ENCODE data around the gene USP48. TPM values are rescaled to one million over a fixed set of nuclear protein-coding genes. Genes with fewer than 3 reads are reported as not detected.
"Not testable (repeated sequence)": the region's sequence is repeated elsewhere in the genome, so short reads cannot be mapped to it uniquely, and the experiment has no call there.

USP48 gene
- total and polyA plus RNA-seq, 10 of the 15 experiments (the other 5 are each of a cell fraction or from before 2014, with no cell fraction given), result 21.2 to 115 (median 75.5) TPM

GRCh38 chr1:21673853-21674252 lies 109.1 kb downstream of the USP48 start:
- H3K9ac ChIP-seq (ENCODE audit: control insufficient read depth, insufficient read depth, low read length); H3K4me2 ChIP-seq (ENCODE audit: control insufficient read depth, insufficient read depth); CTCF ChIA-PET; H3K27me3 ChIP-seq (replicated peaks in 1 of 2; ENCODE audit: control insufficient read depth in 2 of 2, insufficient read depth in 2 of 2, low read length in 1 of 2); H3K79me2 ChIP-seq (ENCODE audit: control insufficient read depth, insufficient read depth, low read length); H3K4me3 ChIP-seq; H4K20me1 ChIP-seq (ENCODE audit: control insufficient read depth, insufficient read depth); in situ Hi-C loops (cut with MboI); H3K27ac ChIP-seq (ENCODE audit: control insufficient read depth, insufficient read depth); DNase-seq (ENCODE audit: low read depth, low spot score); H2AFZ ChIP-seq (ENCODE audit: control insufficient read depth, low read depth, low read length); SMC1A ChIA-PET (ENCODE audit: uncharacterized antibody, unreplicated experiment); H3K4me1 ChIP-seq (ENCODE audit: control insufficient read depth, insufficient read depth, low read length); POLR2A ChIA-PET; BruUV-seq (replicated peaks); ATAC-seq; intact Hi-C loops (cut with micrococcal nuclease; ENCODE audit: unreplicated experiment); H3K9me3 ChIP-seq (replicated peaks; ENCODE audit: control insufficient read depth, insufficient read depth, low read length); FAIRE-seq; RAD21 ChIA-PET (ENCODE audit: unreplicated experiment): not testable (repeated sequence)
- H3K36me3 ChIP-seq (ENCODE audit: control insufficient read depth in 2 of 2, insufficient read depth in 2 of 2, low read length in 1 of 2), result peaks cover 0 to 11% of the 10 kb centered on the region in 2 experiments; a peak in 2 of 4 replicates
- TF ChIP-seq, protein P1, sequence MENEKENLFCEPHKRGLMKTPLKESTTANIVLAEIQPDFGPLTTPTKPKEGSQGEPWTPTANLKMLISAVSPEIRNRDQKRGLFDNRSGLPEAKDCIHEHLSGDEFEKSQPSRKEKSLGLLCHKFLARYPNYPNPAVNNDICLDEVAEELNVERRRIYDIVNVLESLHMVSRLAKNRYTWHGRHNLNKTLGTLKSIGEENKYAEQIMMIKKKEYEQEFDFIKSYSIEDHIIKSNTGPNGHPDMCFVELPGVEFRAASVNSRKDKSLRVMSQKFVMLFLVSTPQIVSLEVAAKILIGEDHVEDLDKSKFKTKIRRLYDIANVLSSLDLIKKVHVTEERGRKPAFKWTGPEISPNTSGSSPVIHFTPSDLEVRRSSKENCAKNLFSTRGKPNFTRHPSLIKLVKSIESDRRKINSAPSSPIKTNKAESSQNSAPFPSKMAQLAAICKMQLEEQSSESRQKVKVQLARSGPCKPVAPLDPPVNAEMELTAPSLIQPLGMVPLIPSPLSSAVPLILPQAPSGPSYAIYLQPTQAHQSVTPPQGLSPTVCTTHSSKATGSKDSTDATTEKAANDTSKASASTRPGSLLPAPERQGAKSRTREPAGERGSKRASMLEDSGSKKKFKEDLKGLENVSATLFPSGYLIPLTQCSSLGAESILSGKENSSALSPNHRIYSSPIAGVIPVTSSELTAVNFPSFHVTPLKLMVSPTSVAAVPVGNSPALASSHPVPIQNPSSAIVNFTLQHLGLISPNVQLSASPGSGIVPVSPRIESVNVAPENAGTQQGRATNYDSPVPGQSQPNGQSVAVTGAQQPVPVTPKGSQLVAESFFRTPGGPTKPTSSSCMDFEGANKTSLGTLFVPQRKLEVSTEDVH (IDR thresholded peaks at IDR 0.05; ENCODE audit: low read depth, partially characterized antibody), result peak; percentile 49
- TF ChIP-seq POLR2AphosphoS5 (IDR thresholded peaks at IDR 0.05; ENCODE audit: low read length), result 0 out of 2 replicates have a peak, but pooled peaks have one; percentile 26
- WGBS (ENCODE audit: insufficient coverage, insufficient replicate concordance, low lambda C conversion rate, missing lambda C conversion rate), result 81% methylated on average over 7 of the region's 7 CpGs

DNA sequence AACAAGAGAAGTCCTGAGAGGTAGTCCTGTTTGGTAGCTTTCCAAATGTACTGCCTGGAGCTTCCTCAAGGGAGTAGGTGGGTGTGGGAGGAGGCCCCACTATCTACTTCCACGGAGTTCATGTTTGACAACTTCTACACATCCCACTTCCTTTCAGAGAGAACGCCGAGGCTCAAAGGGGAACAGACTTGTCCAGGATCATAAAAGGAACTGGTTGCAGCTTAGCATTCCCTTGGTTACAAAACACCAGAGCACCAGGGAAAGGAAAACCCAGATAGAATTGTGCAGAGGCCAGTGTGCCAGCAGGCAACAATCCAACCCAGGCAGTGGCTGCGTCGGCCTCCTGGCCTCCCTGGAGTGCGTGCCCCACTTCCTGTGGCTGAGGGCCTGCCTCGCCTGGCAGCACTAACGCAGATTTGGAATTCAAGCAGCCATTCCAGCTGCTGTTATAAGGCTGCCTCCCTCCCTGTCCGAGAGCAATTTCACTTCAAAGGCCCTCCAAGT lies 109.6 kb downstream of the USP48 start:
- ATAC-seq (no peak), FAIRE-seq (no peak), DNase-seq (ENCODE audit: low read depth, low spot score) (no peak)
- peaks cover 0 to 6% of the 10 kb centered on the region in 2 experiments for H3K27me3 ChIP-seq (replicated peaks in 1 of 2; ENCODE audit: control insufficient read depth in 2 of 2, insufficient read depth in 2 of 2, low read length in 1 of 2)
- intact Hi-C loops (cut with micrococcal nuclease; ENCODE audit: unreplicated experiment), result no loop called here
- RAD21 ChIA-PET (ENCODE audit: unreplicated experiment), result no interaction called here
- no peaks in the 10 kb centered on the region for H3K79me2 ChIP-seq (ENCODE audit: control insufficient read depth, insufficient read depth, low read length)
- SMC1A ChIA-PET (ENCODE audit: uncharacterized antibody, unreplicated experiment), result no interaction called here
- H2AFZ ChIP-seq (ENCODE audit: control insufficient read depth, low read depth, low read length), result no peak overlapping the region
- CTCF ChIA-PET, result interaction anchor here (0.5 to 1.0 kb wide), 2 partner anchors 13 to 441 kb away, joined by 3 to 4 read pairs; no protein-coding TSS in a partner anchor
- H3K27ac ChIP-seq (ENCODE audit: control insufficient read depth, insufficient read depth), result no peak overlapping the region
- no peak overlapping the region for H3K9ac ChIP-seq (ENCODE audit: control insufficient read depth, insufficient read depth, low read length)
- TF ChIP-seq YBX1 (IDR thresholded peaks at IDR 0.05), result no peak
- no peak for TF ChIP-seq MEF2A (IDR thresholded peaks at IDR 0.05; ENCODE audit: insufficient read depth, low read depth, low read length)
- peak; percentile 89 for TF ChIP-seq POLR2AphosphoS2 (IDR thresholded peaks at IDR 0.05; ENCODE audit: low read depth, low read length)
- TF ChIP-seq POLR2A (IDR thresholded peaks at IDR 0.05; ENCODE audit: low read depth, low read length), result peak; percentile 74
- TF ChIP-seq SKIL (IDR thresholded peaks at IDR 0.05; ENCODE audit: low read depth, poor library complexity, severe bottlenecking), result no peak
- TF ChIP-seq, protein P2, sequence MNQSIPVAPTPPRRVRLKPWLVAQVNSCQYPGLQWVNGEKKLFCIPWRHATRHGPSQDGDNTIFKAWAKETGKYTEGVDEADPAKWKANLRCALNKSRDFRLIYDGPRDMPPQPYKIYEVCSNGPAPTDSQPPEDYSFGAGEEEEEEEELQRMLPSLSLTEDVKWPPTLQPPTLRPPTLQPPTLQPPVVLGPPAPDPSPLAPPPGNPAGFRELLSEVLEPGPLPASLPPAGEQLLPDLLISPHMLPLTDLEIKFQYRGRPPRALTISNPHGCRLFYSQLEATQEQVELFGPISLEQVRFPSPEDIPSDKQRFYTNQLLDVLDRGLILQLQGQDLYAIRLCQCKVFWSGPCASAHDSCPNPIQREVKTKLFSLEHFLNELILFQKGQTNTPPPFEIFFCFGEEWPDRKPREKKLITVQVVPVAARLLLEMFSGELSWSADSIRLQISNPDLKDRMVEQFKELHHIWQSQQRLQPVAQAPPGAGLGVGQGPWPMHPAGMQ (IDR thresholded peaks at IDR 0.05; ENCODE audit: borderline replicate concordance), result no peak
- no peak for TF ChIP-seq MTA2 (IDR thresholded peaks at IDR 0.05; ENCODE audit: low read depth)
- 28% methylated on average over 9 of the region's 9 CpGs for WGBS (ENCODE audit: insufficient coverage, insufficient replicate concordance, low lambda C conversion rate, missing lambda C conversion rate)
- no peak overlapping the region for H3K4me2 ChIP-seq (ENCODE audit: control insufficient read depth, insufficient read depth)
- no TSS peak for BruUV-seq (replicated peaks)
- H3K4me1 ChIP-seq (ENCODE audit: control insufficient read depth, insufficient read depth, low read length), result peaks cover 3% of the 10 kb centered on the region; the same call in 1 of the 2 replicates
- H3K4me3 ChIP-seq, result no peak overlapping the region
- POLR2A ChIA-PET, result no interaction called here
- no peaks in the 10 kb centered on the region for H3K9me3 ChIP-seq (replicated peaks; ENCODE audit: control insufficient read depth, insufficient read depth, low read length)
- in situ Hi-C loops (cut with MboI), result no loop called here
- peaks cover 0 to 8% of the 10 kb centered on the region in 2 experiments; a peak in 2 of 4 replicates for H3K36me3 ChIP-seq (ENCODE audit: control insufficient read depth in 2 of 2, insufficient read depth in 2 of 2, low read length in 1 of 2)
- H4K20me1 ChIP-seq (ENCODE audit: control insufficient read depth, insufficient read depth), result no peaks in the 10 kb centered on the region

Measured in GM12878 (cell line).